Measurements from ENCODE around the gene AKT3. TPM values are rescaled to one million over a fixed set of nuclear protein-coding genes. Genes with fewer than 3 reads are reported as not detected.
"Not testable (repeated sequence)": the region's sequence is repeated elsewhere in the genome, so short reads cannot be mapped to it uniquely, and the experiment has no call there.

AKT3 gene
- total and polyA plus RNA-seq, 2 experiments from 2014 or later = 3.5 to 13.0 TPM

GRCh38 chr1:243786531-243786930 is 63.5 kb downstream of the AKT3 start:
- Histone ChIP-seq H3K9me3 (ENCODE audit: low read depth) (no peaks in the 10 kb centered on the region), H4K20me1 (ENCODE audit: insufficient read depth, poor library complexity, severe bottlenecking) (no peaks in the 10 kb centered on the region), H3K79me2 (no peaks in the 10 kb centered on the region), H3K4me2 (no peak overlapping the region), H3K36me3 (replicated peaks; ENCODE audit: insufficient read depth, low read depth) (no peaks in the 10 kb centered on the region), H3K4me3 (no peak overlapping the region), H3K9me2 (replicated peaks; ENCODE audit: insufficient read depth) (no peaks in the 10 kb centered on the region), H3K27ac (no peak overlapping the region), H3K4me1 (ENCODE audit: insufficient read depth) (no peaks in the 10 kb centered on the region), H3K27me3 (no peaks in the 10 kb centered on the region), H2AFZ (no peak overlapping the region)
- DNase-seq (ENCODE audit: low spot score) = no peak
- WGBS (ENCODE audit: low lambda C conversion rate, missing lambda C conversion rate) = 86% methylated on average over 3 of the region's 3 CpGs
- TF ChIP-seq EZH2phosphoT487 (IDR thresholded peaks at IDR 0.05; ENCODE audit: low read depth, severe bottlenecking, unreplicated experiment) = no peak
- TF ChIP-seq EZH2 (IDR thresholded peaks at IDR 0.05; ENCODE audit: borderline replicate concordance) = no peak
- TF ChIP-seq CTCF (IDR thresholded peaks at IDR 0.05; ENCODE audit: poor library complexity) = no peak

- no peaks in the 10 kb centered on the region for H3K9me2 ChIP-seq (replicated peaks; ENCODE audit: insufficient read depth)
- DNase-seq (ENCODE audit: low spot score) = no peak
- no peak overlapping the region for H3K4me3 ChIP-seq
- H3K79me2 ChIP-seq = no peaks in the 10 kb centered on the region
- no peak overlapping the region for H2AFZ ChIP-seq
- 96% methylated on average over 8 of the region's 8 CpGs for WGBS (ENCODE audit: low lambda C conversion rate, missing lambda C conversion rate)
- no peaks in the 10 kb centered on the region for H4K20me1 ChIP-seq (ENCODE audit: insufficient read depth, poor library complexity, severe bottlenecking)
- H3K4me1 ChIP-seq (ENCODE audit: insufficient read depth) = no peaks in the 10 kb centered on the region
- no peak overlapping the region for H3K4me2 ChIP-seq
- H3K36me3 ChIP-seq (replicated peaks; ENCODE audit: insufficient read depth, low read depth) = no peaks in the 10 kb centered on the region
- H3K27ac ChIP-seq = no peak overlapping the region
- TF ChIP-seq EZH2phosphoT487 (IDR thresholded peaks at IDR 0.05; ENCODE audit: low read depth, severe bottlenecking, unreplicated experiment) (no peak), EZH2 (IDR thresholded peaks at IDR 0.05; ENCODE audit: borderline replicate concordance) (no peak), CTCF (IDR thresholded peaks at IDR 0.05; ENCODE audit: poor library complexity) (no peak)
- H3K9me3 ChIP-seq (ENCODE audit: low read depth) = no peaks in the 10 kb centered on the region
- H3K27me3 ChIP-seq = no peaks in the 10 kb centered on the region
Observed at GRCh38 chr1:243784506-243784905, 65.5 kb downstream of the AKT3 start.

GRCh38 chr1:243783714-243784113 is 66.3 kb downstream of the AKT3 start:
- H4K20me1 ChIP-seq (ENCODE audit: insufficient read depth, poor library complexity, severe bottlenecking) = no peaks in the 10 kb centered on the region
- H3K4me3 ChIP-seq = no peak overlapping the region
- DNase-seq (ENCODE audit: low spot score) = no peak
- H3K36me3 ChIP-seq (replicated peaks; ENCODE audit: insufficient read depth, low read depth) = no peaks in the 10 kb centered on the region
- no peaks in the 10 kb centered on the region for H3K79me2 ChIP-seq
- H3K9me2 ChIP-seq (replicated peaks; ENCODE audit: insufficient read depth) = no peaks in the 10 kb centered on the region
- no peaks in the 10 kb centered on the region for H3K27me3 ChIP-seq
- WGBS (ENCODE audit: low lambda C conversion rate, missing lambda C conversion rate) = 88% methylated on average over 2 of the region's 2 CpGs
- H3K9me3 ChIP-seq (ENCODE audit: low read depth) = no peaks in the 10 kb centered on the region
- H3K4me2 ChIP-seq = no peak overlapping the region
- H3K4me1 ChIP-seq (ENCODE audit: insufficient read depth) = no peaks in the 10 kb centered on the region
- TF ChIP-seq EZH2phosphoT487 (IDR thresholded peaks at IDR 0.05; ENCODE audit: low read depth, severe bottlenecking, unreplicated experiment) (no peak), EZH2 (IDR thresholded peaks at IDR 0.05; ENCODE audit: borderline replicate concordance) (no peak), CTCF (IDR thresholded peaks at IDR 0.05; ENCODE audit: poor library complexity) (no peak)
- H2AFZ ChIP-seq = no peak overlapping the region
- no peak overlapping the region for H3K27ac ChIP-seq

- H3K9me3 ChIP-seq (ENCODE audit: low read depth); H3K36me3 ChIP-seq (replicated peaks; ENCODE audit: insufficient read depth, low read depth); H3K4me2 ChIP-seq; H3K4me1 ChIP-seq (ENCODE audit: insufficient read depth); H3K27me3 ChIP-seq; DNase-seq (ENCODE audit: low spot score); H3K9me2 ChIP-seq (replicated peaks; ENCODE audit: insufficient read depth); H2AFZ ChIP-seq; H3K27ac ChIP-seq; H4K20me1 ChIP-seq (ENCODE audit: insufficient read depth, poor library complexity, severe bottlenecking); H3K4me3 ChIP-seq; H3K79me2 ChIP-seq: not testable (repeated sequence)
- WGBS (ENCODE audit: low lambda C conversion rate, missing lambda C conversion rate) = 98% methylated on average over 4 of the region's 4 CpGs
Observed at GRCh38 chr1:243772361-243773050, 77.5 kb downstream of the AKT3 start.
